Fibroblast of lung (primary cell): ENCODE data around the gene NHLRC1. TPM values are rescaled to one million over a fixed set of nuclear protein-coding genes. Genes with fewer than 3 reads are reported as not detected.

Experiments used
- DNase-seq, 2 donors: peaks; one replicate each; pipeline versions ENCODE4 v3.0.0 to v3.0.0-alpha.2; 2010; ENCODE audit warnings: low read depth in 2 of 2
- H2AFZ ChIP-seq: 2 replicates; pipeline ENCODE4 v1.5.1; 2012; ENCODE audit warnings: low read length, control low read depth, inconsistent platforms
- H3K27ac ChIP-seq: 2 replicates; pipeline ENCODE4 v1.5.1; 2011; ENCODE audit warnings: low read length, control low read depth; ENCODE audit not compliant: insufficient read depth
- H3K27me3 ChIP-seq: 2 replicates; pipeline ENCODE4 v1.5.1; 2011; ENCODE audit warnings: mild to moderate bottlenecking, low read length; ENCODE audit not compliant: control insufficient read depth, insufficient read depth
- H3K36me3 ChIP-seq: 2 replicates; pipeline ENCODE4 v1.5.1; 2011; ENCODE audit warnings: low read length; ENCODE audit not compliant: control insufficient read depth, insufficient read depth
- H3K4me1 ChIP-seq: 2 replicates; pipeline ENCODE4 v1.5.1; 2011; ENCODE audit warnings: low read length; ENCODE audit not compliant: control insufficient read depth, insufficient read depth; ENCODE audit errors: extremely low read depth
- H3K4me2 ChIP-seq: 2 replicates; pipeline ENCODE4 v1.5.1; 2011; ENCODE audit warnings: low read length, control low read depth; ENCODE audit not compliant: insufficient read depth; ENCODE audit errors: extremely low read depth
- H3K4me3 ChIP-seq, 4 experiments: fragments of 200-600 bp in 1 of 4; sonication (generic) in 1 of 4; replicated peaks in 1 of 4; 2 replicates each; pipeline ENCODE4 v1.5.1; 2011 to 2016; ENCODE audit warnings: low read length in 4 of 4, low read depth in 3 of 4, mild to moderate bottlenecking in 3 of 4, control low read depth in 2 of 4, inconsistent platforms in 1 of 4, mixed read lengths in 1 of 4; ENCODE audit not compliant: insufficient read depth in 1 of 4; ENCODE audit errors: control extremely low read depth in 1 of 4
- H3K79me2 ChIP-seq: 2 replicates; pipeline ENCODE4 v1.5.1; 2012; ENCODE audit warnings: mild to moderate bottlenecking, low read length, inconsistent platforms; ENCODE audit not compliant: control insufficient read depth, insufficient read depth
- H3K9ac ChIP-seq: 2 replicates; pipeline ENCODE4 v1.5.1; 2011; ENCODE audit warnings: mild to moderate bottlenecking, low read length, control low read depth; ENCODE audit not compliant: insufficient read depth
- H3K9me3 ChIP-seq: 2 replicates; pipeline ENCODE4 v1.5.1; 2012; ENCODE audit warnings: low read depth, low read length; ENCODE audit not compliant: control insufficient read depth, insufficient read depth
- H4K20me1 ChIP-seq: 2 replicates; pipeline ENCODE4 v1.5.1; 2011; ENCODE audit warnings: low read length; ENCODE audit not compliant: control insufficient read depth, insufficient read depth; ENCODE audit errors: extremely low read depth
- EZH2 ChIP-seq: IDR thresholded peaks from 2 replicates; pipeline ENCODE4 v1.5.1; 2012; ENCODE audit warnings: low read length, control low read depth, mild to moderate bottlenecking; ENCODE audit errors: missing control alignments
- polyA plus RNA-seq, 2 donors: library from polyadenylated mRNA; depleted of rRNA in 1 of 2; stranded (reverse) in 1 of 2; unstranded in 1 of 2; fragments of >200 nt; gene quantifications; 2 replicates each; pipeline ENCODE4 v1.2.1, GENCODE V29; 2011 to 2012; ENCODE audit warnings: missing spikeins in 1 of 2
- total RNA-seq: library from RNA; depleted of rRNA; stranded (reverse); fragments of >200 nt; gene quantifications from 2 replicates; pipeline ENCODE4 v1.2.1, GENCODE V29; 2014
- TF ChIP-seq, protein P1 (sequence below), 2 donors: IDR thresholded peaks in 1 of 2; conservative IDR thresholded peaks in 1 of 2; 1 replicate in 1 of 2; 2 replicates in 1 of 2; pipeline ENCODE4 v1.5.1; 2011 to 2012; ENCODE audit warnings: low read length in 2 of 2, control low read depth in 1 of 2, inconsistent platforms in 1 of 2, low read depth in 1 of 2, mild to moderate bottlenecking in 1 of 2

Gene NHLRC1
- total and polyA plus RNA-seq, 2 donors (not counting 1 experiment from before 2014, with no cell fraction given): 1.1 to 3.5 TPM

- TF ChIP-seq, protein P1, sequence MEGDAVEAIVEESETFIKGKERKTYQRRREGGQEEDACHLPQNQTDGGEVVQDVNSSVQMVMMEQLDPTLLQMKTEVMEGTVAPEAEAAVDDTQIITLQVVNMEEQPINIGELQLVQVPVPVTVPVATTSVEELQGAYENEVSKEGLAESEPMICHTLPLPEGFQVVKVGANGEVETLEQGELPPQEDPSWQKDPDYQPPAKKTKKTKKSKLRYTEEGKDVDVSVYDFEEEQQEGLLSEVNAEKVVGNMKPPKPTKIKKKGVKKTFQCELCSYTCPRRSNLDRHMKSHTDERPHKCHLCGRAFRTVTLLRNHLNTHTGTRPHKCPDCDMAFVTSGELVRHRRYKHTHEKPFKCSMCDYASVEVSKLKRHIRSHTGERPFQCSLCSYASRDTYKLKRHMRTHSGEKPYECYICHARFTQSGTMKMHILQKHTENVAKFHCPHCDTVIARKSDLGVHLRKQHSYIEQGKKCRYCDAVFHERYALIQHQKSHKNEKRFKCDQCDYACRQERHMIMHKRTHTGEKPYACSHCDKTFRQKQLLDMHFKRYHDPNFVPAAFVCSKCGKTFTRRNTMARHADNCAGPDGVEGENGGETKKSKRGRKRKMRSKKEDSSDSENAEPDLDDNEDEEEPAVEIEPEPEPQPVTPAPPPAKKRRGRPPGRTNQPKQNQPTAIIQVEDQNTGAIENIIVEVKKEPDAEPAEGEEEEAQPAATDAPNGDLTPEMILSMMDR (conservative IDR thresholded peaks at IDR 0.05 in 1 of 2, IDR thresholded peaks at IDR 0.05 in 1 of 2; ENCODE audit: low read depth in 1 of 2, low read length in 2 of 2): no peak
- TF ChIP-seq EZH2: no peak
- no peak for DNase-seq
- Histone ChIP-seq H3K4me3 (no peak overlapping the region), H3K9me3 (no peaks in the 10 kb centered on the region), H3K36me3 (no peaks in the 10 kb centered on the region), H2AFZ (no peak overlapping the region), H4K20me1 (no peaks in the 10 kb centered on the region), H3K9ac (no peak overlapping the region), H3K27me3 (no peaks in the 10 kb centered on the region), H3K4me1 (no peaks in the 10 kb centered on the region), H3K79me2 (no peaks in the 10 kb centered on the region), H3K27ac (no peak overlapping the region), H3K4me2 (no peak overlapping the region)
These were observed 19.5 kb upstream of the NHLRC1 start for GRCh38 chr6:18141805-18142590.

GRCh38 chr6:18139935-18140621 is 17.6 kb upstream of the NHLRC1 start:
- Histone ChIP-seq H3K9ac (no peak overlapping the region), H3K27ac (no peak overlapping the region), H3K4me3 (no peak overlapping the region), H4K20me1 (no peaks in the 10 kb centered on the region), H3K4me1 (no peaks in the 10 kb centered on the region), H3K4me2 (no peak overlapping the region), H3K9me3 (no peaks in the 10 kb centered on the region), H3K79me2 (no peaks in the 10 kb centered on the region), H3K36me3 (no peaks in the 10 kb centered on the region), H2AFZ (no peak overlapping the region), H3K27me3 (no peaks in the 10 kb centered on the region)
- DNase-seq: no peak
- TF ChIP-seq, protein P1 (conservative IDR thresholded peaks at IDR 0.05 in 1 of 2, IDR thresholded peaks at IDR 0.05 in 1 of 2; ENCODE audit: low read depth in 1 of 2, low read length in 2 of 2): no peak
- no peak for TF ChIP-seq EZH2

DNA sequence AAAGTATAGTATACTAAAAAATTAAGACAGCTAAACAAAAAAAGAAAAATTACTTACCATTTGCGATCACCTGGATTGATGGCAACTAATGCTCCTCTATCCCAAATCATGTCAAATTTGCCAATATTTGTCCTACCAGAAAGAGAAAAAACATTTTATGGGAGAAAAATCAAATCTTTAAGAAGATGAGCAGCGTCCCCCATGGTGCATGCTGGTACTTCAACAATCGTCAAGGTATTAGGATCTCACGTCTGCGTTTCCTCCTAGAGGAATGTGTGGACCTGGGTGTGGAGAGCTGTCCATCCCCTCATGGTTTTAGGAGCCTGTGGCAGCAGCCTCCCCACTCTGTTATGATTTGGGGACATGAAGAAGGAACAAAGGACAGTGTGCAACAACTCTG is 16.4 kb upstream of the NHLRC1 start:
- Histone ChIP-seq H3K4me2 (no peak overlapping the region), H3K79me2 (no peaks in the 10 kb centered on the region), H3K27me3 (no peaks in the 10 kb centered on the region), H3K9me3 (no peaks in the 10 kb centered on the region), H3K4me1 (no peaks in the 10 kb centered on the region), H3K9ac (no peak overlapping the region), H3K27ac (no peak overlapping the region), H4K20me1 (no peaks in the 10 kb centered on the region), H3K36me3 (no peaks in the 10 kb centered on the region), H3K4me3 (no peak overlapping the region), H2AFZ (no peak overlapping the region)
- no peak for TF ChIP-seq EZH2
- TF ChIP-seq, protein P1 (conservative IDR thresholded peaks at IDR 0.05 in 1 of 2, IDR thresholded peaks at IDR 0.05 in 1 of 2; ENCODE audit: low read depth in 1 of 2, low read length in 2 of 2): no peak
- DNase-seq: no peak
